NCI-H1417 treated with DMSO at 0.1 percent for 48 hours (cell line): ENCODE measurements around the gene KCNC4.

ENCODE experiments used
- DNase-seq: peaks from one replicate; lab custom pipeline; 2025; lab: John Stamatoyannopoulos, UW

The KCNC4 gene

GRCh38 chr1:110211496-110212168 lies 1.5 kb downstream of the KCNC4 start:
- no peak for DNase-seq

- no peak for DNase-seq
Measured at GRCh38 chr1:110212169-110213142, 2.3 kb downstream of the KCNC4 start.

GRCh38 chr1:110213143-110213540 lies 3.0 kb downstream of the KCNC4 start:
- DNase-seq: no peak

- no peak for DNase-seq
Measured at GRCh38 chr1:110214454-110215404, 4.6 kb downstream of the KCNC4 start.

GRCh38 chr1:110215621-110216515 lies 5.8 kb downstream of the KCNC4 start:
- no peak for DNase-seq

GRCh38 chr1:110216844-110217444 lies 6.8 kb downstream of the KCNC4 start:
- DNase-seq: no peak

GRCh38 chr1:110218137-110218536 lies 8.0 kb downstream of the KCNC4 start:
- DNase-seq: no peak

GRCh38 chr1:110218739-110219138 lies 8.6 kb downstream of the KCNC4 start:
- no peak for DNase-seq

- no peak for DNase-seq
Measured at GRCh38 chr1:110220324-110220723, 10.2 kb downstream of the KCNC4 start.

GRCh38 chr1:110221119-110221518 lies 11.0 kb downstream of the KCNC4 start:
- DNase-seq: no peak

GRCh38 chr1:110223127-110223526 lies 13.0 kb downstream of the KCNC4 start:
- DNase-seq: no peak

- DNase-seq: no peak
Measured at GRCh38 chr1:110223581-110223980, 13.5 kb downstream of the KCNC4 start.

- DNase-seq: no peak
Measured at GRCh38 chr1:110224240-110224995, 14.3 kb downstream of the KCNC4 start.

- no peak for DNase-seq
Measured at GRCh38 chr1:110225212-110225611, 15.1 kb downstream of the KCNC4 start.

GRCh38 chr1:110225756-110226404 lies 15.8 kb downstream of the KCNC4 start:
- DNase-seq: no peak

- no peak for DNase-seq
Measured at GRCh38 chr1:110227774-110228173, 17.7 kb downstream of the KCNC4 start.

GRCh38 chr1:110228381-110228780 lies 18.3 kb downstream of the KCNC4 start:
- no peak for DNase-seq

- no peak for DNase-seq
Measured at GRCh38 chr1:110228869-110229268, 18.8 kb downstream of the KCNC4 start.

GRCh38 chr1:110229348-110230001 lies 19.4 kb downstream of the KCNC4 start:
- DNase-seq: no peak
